H1 (cell line): ENCODE measurements around the gene TUBB2B. TPM values are rescaled to one million over a fixed set of nuclear protein-coding genes. Genes with fewer than 3 reads are reported as not detected.

Experiments
- CTCF ChIA-PET: fragments of 300-600 bp; sonication (Branson Sonifier 250); formaldehyde crosslinking; loops from one replicate; lab custom pipeline; 2021; ENCODE audit not compliant: partially characterized antibody; lab: Charles Lee
- POLR2A ChIA-PET: fragments of 300-600 bp; sonication (Branson Sonifier 250); formaldehyde crosslinking; loops from one replicate; lab custom pipeline; 2021; ENCODE audit warnings: inconsistent platforms; ENCODE audit not compliant: partially characterized antibody; lab: Charles Lee
- DNase-seq, 2 experiments: peaks; one replicate each; pipeline versions ENCODE4 v3.0.0 to v3.0.0-alpha.2; 2010 to 2022; ENCODE audit warnings: low spot score in 2 of 2, low read depth in 1 of 2, mixed read lengths in 1 of 2
- FAIRE-seq: peaks from 2 replicates; lab custom pipeline; 2011; peaks lifted over from hg19 to GRCh38; lab: Jason Lieb, UNC
- H2AFZ ChIP-seq: 2 replicates; pipeline ENCODE4 v1.8.1; 2012; ENCODE audit warnings: low read length, inconsistent platforms
- H2AK5ac ChIP-seq: 2 replicates; pipeline ENCODE4 v1.6.1; 2013; ENCODE audit warnings: low read depth, low read length
- H2BK120ac ChIP-seq: replicated peaks from 2 replicates; pipeline ENCODE3; 2013; ENCODE audit warnings: low read depth, low read length, inconsistent platforms
- H2BK12ac ChIP-seq: 2 replicates; pipeline ENCODE4 v1.6.1; 2013; ENCODE audit warnings: low read depth, low read length
- H2BK15ac ChIP-seq: 2 replicates; pipeline ENCODE4 v1.6.1; 2013; ENCODE audit warnings: low read length
- H2BK20ac ChIP-seq: 2 replicates; pipeline ENCODE4 v1.6.1; 2013; ENCODE audit warnings: low read length
- H2BK5ac ChIP-seq: 2 replicates; pipeline ENCODE4 v1.6.1; 2013; ENCODE audit warnings: low read depth, low read length
- H3K14ac ChIP-seq: 2 replicates; pipeline ENCODE4 v1.6.1; 2013; ENCODE audit warnings: inconsistent platforms; ENCODE audit not compliant: insufficient read length
- H3K18ac ChIP-seq: 2 replicates; pipeline ENCODE4 v1.6.1; 2013; ENCODE audit warnings: low read length; ENCODE audit errors: extremely low read depth
- H3K23ac ChIP-seq: 2 replicates; pipeline ENCODE4 v1.6.1; 2013; ENCODE audit warnings: inconsistent platforms; ENCODE audit not compliant: insufficient read length
- H3K23me2 ChIP-seq: 2 replicates; pipeline ENCODE4 v1.6.1; 2013; ENCODE audit warnings: low read depth, low read length
- H3K27ac ChIP-seq: 2 replicates; pipeline ENCODE4 v1.6.1; 2011; ENCODE audit warnings: low read depth, low read length, inconsistent platforms
- H3K27me3 ChIP-seq, 4 experiments: replicated peaks in 1 of 4; 1 replicate in 1 of 4; 2 replicates in 3 of 4; pipeline versions ENCODE4 v1.6.1 to v1.8.1; 2011 to 2013; ENCODE audit warnings: low read length in 3 of 4, mild to moderate bottlenecking in 3 of 4, inconsistent platforms in 2 of 4, mixed read lengths in 2 of 4, moderate library complexity in 1 of 4; ENCODE audit not compliant: control insufficient read depth in 3 of 4, insufficient read depth in 3 of 4; ENCODE audit errors: extremely low read depth in 1 of 4
- H3K36me3 ChIP-seq, 4 experiments: 2 replicates each; pipeline versions ENCODE4 v1.6.1 to v1.8.1; 2011 to 2013; ENCODE audit warnings: mild to moderate bottlenecking in 4 of 4, low read length in 3 of 4, moderate library complexity in 2 of 4, control low read depth in 1 of 4, inconsistent platforms in 1 of 4; ENCODE audit not compliant: insufficient read depth in 4 of 4, control insufficient read depth in 2 of 4
- H3K4ac ChIP-seq: replicated peaks from 2 replicates; pipeline ENCODE3; 2013; ENCODE audit warnings: low read length, low read depth, mixed read lengths, inconsistent platforms; ENCODE audit not compliant: insufficient read length
- H3K4me1 ChIP-seq, 4 experiments: replicated peaks in 1 of 4; 1 replicate in 1 of 4; 2 replicates in 3 of 4; pipeline versions ENCODE4 v1.6.1 to v1.8.1; 2011 to 2013; ENCODE audit warnings: low read length in 3 of 4, inconsistent platforms in 2 of 4, mixed read lengths in 1 of 4; ENCODE audit not compliant: insufficient read depth in 4 of 4, control insufficient read depth in 3 of 4
- H3K4me2 ChIP-seq, 2 experiments: 2 replicates each; pipeline versions ENCODE4 v1.6.1 to v1.8.1; 2011 to 2013; ENCODE audit warnings: low read depth in 2 of 2, low read length in 2 of 2, control low read depth in 1 of 2, inconsistent platforms in 1 of 2, mild to moderate bottlenecking in 1 of 2; ENCODE audit not compliant: insufficient read depth in 1 of 2
- H3K4me3 ChIP-seq, 4 experiments: fragments of 200-600, 300-600 bp in 1 of 4; sonication (generic), shearing (Covaris generic), sonication (Bioruptor Twin) in 1 of 4; 2 replicates each; pipeline versions ENCODE4 v1.5.1 to v1.8.1; 2011 to 2016; ENCODE audit warnings: low read length in 4 of 4, low read depth in 3 of 4, control low read depth in 2 of 4, inconsistent platforms in 2 of 4, mild to moderate bottlenecking in 2 of 4, mixed read lengths in 1 of 4, moderate library complexity in 1 of 4; ENCODE audit not compliant: insufficient read depth in 2 of 4; ENCODE audit errors: extremely low read depth in 1 of 4
- H3K56ac ChIP-seq: replicated peaks from 2 replicates; pipeline ENCODE3; 2013; ENCODE audit warnings: low read depth, mild to moderate bottlenecking, mixed read lengths, low read length, inconsistent platforms; ENCODE audit not compliant: insufficient read length
- H3K79me1 ChIP-seq: 2 replicates; pipeline ENCODE4 v1.6.1; 2013; ENCODE audit warnings: low read depth, low read length, control low read depth
- H3K79me2 ChIP-seq, 2 experiments: 2 replicates each; pipeline versions ENCODE4 v1.6.1 to v1.8.1; 2012 to 2013; ENCODE audit warnings: low read length in 2 of 2, mild to moderate bottlenecking in 2 of 2, inconsistent platforms in 1 of 2; ENCODE audit not compliant: insufficient read depth in 2 of 2, control insufficient read depth in 1 of 2
- H3K9ac ChIP-seq, 4 experiments: replicated peaks in 1 of 4; 1 replicate in 1 of 4; 2 replicates in 3 of 4; pipeline versions ENCODE4 v1.6.1 to v1.8.1; 2011 to 2013; ENCODE audit warnings: low read depth in 3 of 4, low read length in 3 of 4, control low read depth in 2 of 4, mild to moderate bottlenecking in 2 of 4, moderate library complexity in 2 of 4, inconsistent platforms in 1 of 4; ENCODE audit errors: extremely low read depth in 1 of 4
- H3K9me3 ChIP-seq, 2 experiments: 2 replicates each; pipeline versions ENCODE4 v1.6.1 to v1.8.1; 2012 to 2013; ENCODE audit warnings: mild to moderate bottlenecking in 2 of 2, moderate library complexity in 2 of 2, control low read depth in 1 of 2, inconsistent platforms in 1 of 2, low read depth in 1 of 2, low read length in 1 of 2, mixed read lengths in 1 of 2; ENCODE audit not compliant: insufficient read depth in 2 of 2
- H4K20me1 ChIP-seq, 2 experiments: replicated peaks in 1 of 2; 2 replicates each; pipeline versions ENCODE3 to v1.8.1; 2011 to 2013; ENCODE audit warnings: inconsistent platforms in 2 of 2, low read length in 2 of 2, mild to moderate bottlenecking in 1 of 2; ENCODE audit not compliant: insufficient read depth in 2 of 2, control insufficient read depth in 1 of 2
- H4K5ac ChIP-seq: 2 replicates; pipeline ENCODE4 v1.6.1; 2013; ENCODE audit warnings: low read length, low read depth, mixed read lengths, inconsistent platforms; ENCODE audit not compliant: insufficient read length
- H4K8ac ChIP-seq: 2 replicates; pipeline ENCODE4 v1.8.0; 2013; ENCODE audit warnings: mild to moderate bottlenecking, moderate library complexity, low read length, inconsistent platforms; ENCODE audit not compliant: insufficient read depth; ENCODE audit errors: extremely low read depth
- H4K91ac ChIP-seq: replicated peaks from 2 replicates; pipeline ENCODE3; 2013; ENCODE audit warnings: low read length, mixed read lengths, inconsistent platforms; ENCODE audit not compliant: insufficient read length
- BACH1 ChIP-seq: IDR thresholded peaks from 2 replicates; pipeline ENCODE4 v1.6.1; 2012; ENCODE audit warnings: low read length, improper control_type of control experiment
- EZH2 ChIP-seq: fragments of 200-600 bp; sonication (generic); IDR thresholded peaks from 2 replicates; pipeline ENCODE4 v1.7.1; 2012; ENCODE audit warnings: low read depth, mild to moderate bottlenecking, moderate library complexity, low read length, inconsistent platforms; ENCODE audit not compliant: severe bottlenecking
- JUN ChIP-seq: IDR thresholded peaks from 2 replicates; pipeline ENCODE4 v1.6.1; 2011; ENCODE audit warnings: low read depth, mild to moderate bottlenecking, improper control_type of control experiment, low read length
- KDM4A ChIP-seq: IDR thresholded peaks from one replicate; pipeline ENCODE4 v1.7.1; 2012; ENCODE audit warnings: low read depth, mild to moderate bottlenecking, moderate library complexity, low read length, inconsistent platforms; ENCODE audit not compliant: severe bottlenecking
- KDM5A ChIP-seq: fragments of 200-600 bp; IDR thresholded peaks from 2 replicates; pipeline ENCODE4 v1.7.1; 2012; ENCODE audit warnings: mild to moderate bottlenecking, low read length, inconsistent platforms, mixed read lengths
- NANOG ChIP-seq: IDR thresholded peaks from 2 replicates; pipeline ENCODE4 v1.6.1; 2011; ENCODE audit warnings: low read length, low read depth, mild to moderate bottlenecking, inconsistent platforms; ENCODE audit not compliant: insufficient read depth, poor library complexity, severe bottlenecking
- NRF1 ChIP-seq: IDR thresholded peaks from 2 replicates; pipeline ENCODE4 v1.6.1; 2011; ENCODE audit warnings: mild to moderate bottlenecking, low read depth, low read length, improper control_type of control experiment
- POLR2AphosphoS5 ChIP-seq: IDR thresholded peaks from 2 replicates; pipeline ENCODE4 v1.6.1; 2011; ENCODE audit warnings: low read depth, low read length
- RBBP5 ChIP-seq: IDR thresholded peaks from 2 replicates; pipeline ENCODE4 v1.7.1; 2012; ENCODE audit warnings: low read depth, mild to moderate bottlenecking, inconsistent platforms, low read length, moderate library complexity, borderline replicate concordance
- SRF ChIP-seq: IDR thresholded peaks from 2 replicates; pipeline ENCODE4 v1.6.1; 2011; ENCODE audit warnings: mild to moderate bottlenecking, low read depth, low read length, moderate library complexity
- USF2 ChIP-seq: IDR thresholded peaks from 2 replicates; pipeline ENCODE4 v1.6.1; 2011; ENCODE audit warnings: low read length, improper control_type of control experiment
- WGBS, 2 experiments: shearing (Covaris generic) in 1 of 2; methylation state at CpG; one replicate each; pipeline versions ENCODE4 v1.1.6 to v1.1.7; 2013 to 2015; ENCODE audit warnings: low lambda C conversion rate in 2 of 2, mixed read lengths in 2 of 2, inconsistent platforms in 1 of 2, low coverage in 1 of 2, missing lambda C conversion rate in 1 of 2; ENCODE audit not compliant: insufficient replicate concordance in 2 of 2, insufficient coverage in 1 of 2, insufficient read length in 1 of 2; ENCODE audit errors: extremely low coverage in 1 of 2, missing lambda C conversion rate in 1 of 2; 5-methylcytosine and 5-hydroxymethylcytosine counted together
- polyA plus RNA-seq, 7 experiments: library from polyadenylated mRNA; depleted of rRNA in 3 of 7; stranded (reverse) in 5 of 7; unstranded in 2 of 7; fragments of >200 nt in 5 of 7; fragments of 200-250 nt in 2 of 7; gene quantifications; 1 replicate in 5 of 7; 2 replicates in 1 of 7; 4 replicates in 1 of 7; pipeline versions ENCODE4 v1.2.1 to v1.2.3, GENCODE V29; 2011 to 2013; ENCODE audit warnings: missing spikeins in 2 of 7, mixed read lengths in 2 of 7
- total RNA-seq: library from RNA; stranded (reverse); fragmentation: NEBNext Ultra II Directional; extraction: Animal tissue kit (Norgen Biotek cat#: 25700); gene quantifications from 2 replicates; pipeline ENCODE4 v1.2.1, GENCODE V29; 2021

TUBB2B gene
- total and polyA plus RNA-seq, 2 of the 8 experiments (the other 6 are each of a cell fraction or from before 2014, with no cell fraction given) = 612 to 722 TPM

GRCh38 chr6:3263096-3263495, 35.6 kb upstream of the TUBB2B start:
- Histone ChIP-seq H4K5ac (no peak overlapping the region), H3K14ac (no peak overlapping the region), H3K23me2 (peaks cover 7% of the 10 kb centered on the region; the same call in 1 of the 2 replicates), H4K20me1 (peaks cover 16 to 40% of the 10 kb centered on the region in 2 experiments), H3K18ac (no peak overlapping the region), H3K4me2 (no peak overlapping the region), H3K9ac (no peak overlapping the region), H3K4ac (no peak overlapping the region), H2BK5ac (no peak overlapping the region), H3K79me2 (peaks cover 8 to 71% of the 10 kb centered on the region in 2 experiments; a peak in 3 of 4 replicates), H2AK5ac (no peak overlapping the region), H3K56ac (no peak overlapping the region), H3K27ac (no peak overlapping the region), H2BK12ac (no peak overlapping the region), H3K4me1 (peaks cover 3 to 8% (median 7%) of the 10 kb centered on the region in 4 experiments; a peak in 4 of 7 replicates), H2BK15ac (no peak overlapping the region), H3K23ac (no peak overlapping the region), H2AFZ (no peak overlapping the region), H4K8ac (no peak overlapping the region), H3K36me3 (peaks cover 6 to 28% (median 13%) of the 10 kb centered on the region in 4 experiments; a peak in 7 of 8 replicates), H3K27me3 (no peaks in the 10 kb centered on the region), H2BK120ac (no peak overlapping the region), H3K9me3 (no peaks in the 10 kb centered on the region), H3K4me3 (no peak overlapping the region), H2BK20ac (no peak overlapping the region), H3K79me1 (peaks cover 22% of the 10 kb centered on the region), H4K91ac (no peak overlapping the region)
- 88% methylated on average over 6 of the region's 6 CpGs; no CpG with 5 or more reads in 1 of the 2 experiments for WGBS, 2 experiments
- FAIRE-seq = no peak
- no peak for DNase-seq
- TF ChIP-seq NRF1 = no peak
- TF ChIP-seq POLR2AphosphoS5 = no peak
- TF ChIP-seq KDM5A = no peak
- TF ChIP-seq NANOG = no peak
- no peak for TF ChIP-seq KDM4A
- TF ChIP-seq BACH1 = no peak
- TF ChIP-seq EZH2 = no peak
- no peak for TF ChIP-seq JUN
- TF ChIP-seq RBBP5 = no peak
- TF ChIP-seq SRF = no peak
- no peak for TF ChIP-seq USF2
- ChIA-PET POLR2A (interaction anchor here (1.4 kb wide), 1 partner anchor 9 kb away, joined by 7 read pairs; no protein-coding TSS in a partner anchor), CTCF (interaction anchor here (0.8 to 4.4 kb wide), 4 partner anchors 10 to 469 kb away, joined by 3 to 23 read pairs (median 3); no protein-coding TSS in a partner anchor)
